NCI-H1105 (cell line): ENCODE results near the gene MRPS27.
"Not testable (repeated sequence)": the region's sequence is repeated elsewhere in the genome, so short reads cannot be mapped to it uniquely, and the experiment has no call there.

ENCODE experiments used
- DNase-seq: peaks from one replicate; lab custom pipeline; 2025; lab: John Stamatoyannopoulos, UW

Gene MRPS27

DNA sequence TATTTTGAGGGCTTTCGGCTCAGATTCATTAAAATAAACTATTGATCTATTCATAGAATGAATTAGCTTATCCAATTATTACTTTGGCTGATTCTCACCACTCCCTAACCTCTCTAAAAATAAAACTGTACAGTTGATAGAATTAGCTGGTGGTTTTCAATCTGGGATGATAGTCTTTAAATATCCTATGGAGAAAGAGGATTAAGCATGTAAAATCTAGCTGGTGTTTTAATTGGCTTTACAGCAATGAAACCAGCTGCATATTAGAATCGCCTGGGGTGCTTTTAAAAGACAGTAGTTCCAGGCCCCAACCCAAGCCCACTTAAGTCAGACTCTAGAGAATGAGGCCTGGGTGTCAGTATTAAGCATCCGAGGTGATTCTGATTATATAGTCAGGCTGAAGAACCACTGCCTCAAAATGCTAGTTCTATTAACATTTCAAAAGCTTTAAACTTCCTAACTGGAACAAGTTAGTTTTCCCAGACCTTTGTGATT, 117.7 kb downstream of the MRPS27 start:
- DNase-seq: no peak

DNA sequence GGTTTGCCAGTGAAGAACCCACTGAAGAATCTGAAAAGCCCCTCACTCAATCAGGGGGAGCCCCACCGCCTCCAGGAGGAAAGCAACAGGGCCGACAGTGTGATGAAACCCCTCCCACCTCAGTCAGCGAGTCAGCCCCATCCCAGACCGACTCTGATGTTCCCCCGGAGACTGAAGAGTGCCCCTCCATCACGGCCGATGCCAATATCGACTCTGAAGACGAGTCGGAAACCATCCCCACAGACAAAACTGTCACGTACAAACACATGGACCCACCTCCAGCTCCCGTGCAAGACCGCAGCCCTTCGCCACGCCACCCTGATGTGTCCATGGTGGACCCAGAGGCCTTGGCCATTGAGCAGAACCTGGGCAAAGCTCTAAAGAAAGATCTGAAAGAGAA, 120.4 kb downstream of the MRPS27 start:
- DNase-seq: no peak

GRCh38 chr5:72197393-72197792, 122.6 kb downstream of the MRPS27 start:
- no peak for DNase-seq

DNA sequence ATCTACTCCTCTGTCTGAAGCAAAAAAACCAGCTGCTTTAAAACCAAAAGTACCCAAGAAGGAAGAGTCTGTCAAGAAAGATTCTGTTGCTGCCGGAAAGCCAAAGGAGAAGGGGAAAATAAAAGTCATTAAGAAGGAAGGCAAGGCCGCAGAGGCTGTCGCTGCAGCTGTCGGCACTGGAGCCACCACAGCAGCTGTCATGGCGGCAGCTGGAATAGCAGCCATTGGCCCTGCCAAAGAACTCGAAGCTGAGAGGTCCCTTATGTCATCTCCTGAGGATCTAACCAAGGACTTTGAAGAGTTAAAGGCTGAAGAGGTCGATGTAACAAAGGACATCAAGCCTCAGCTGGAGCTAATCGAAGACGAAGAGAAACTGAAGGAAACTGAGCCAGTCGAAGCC, 124.5 kb downstream of the MRPS27 start:
- DNase-seq: no peak

DNA sequence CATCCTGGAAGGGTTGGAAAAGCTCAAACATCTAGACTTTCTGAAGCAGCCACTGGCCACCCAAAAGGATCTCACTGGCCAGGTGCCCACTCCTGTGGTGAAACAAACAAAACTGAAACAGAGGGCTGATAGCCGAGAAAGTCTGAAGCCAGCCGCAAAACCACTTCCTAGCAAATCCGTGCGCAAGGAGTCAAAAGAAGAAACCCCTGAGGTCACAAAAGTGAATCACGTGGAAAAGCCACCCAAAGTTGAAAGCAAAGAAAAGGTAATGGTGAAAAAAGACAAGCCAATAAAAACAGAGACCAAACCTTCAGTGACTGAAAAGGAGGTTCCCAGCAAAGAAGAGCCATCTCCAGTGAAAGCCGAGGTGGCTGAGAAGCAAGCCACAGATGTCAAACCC, 125.2 kb downstream of the MRPS27 start:
- no peak for DNase-seq

GRCh38 chr5:72191404-72191803, 128.6 kb downstream of the MRPS27 start:
- DNase-seq: no peak

DNA sequence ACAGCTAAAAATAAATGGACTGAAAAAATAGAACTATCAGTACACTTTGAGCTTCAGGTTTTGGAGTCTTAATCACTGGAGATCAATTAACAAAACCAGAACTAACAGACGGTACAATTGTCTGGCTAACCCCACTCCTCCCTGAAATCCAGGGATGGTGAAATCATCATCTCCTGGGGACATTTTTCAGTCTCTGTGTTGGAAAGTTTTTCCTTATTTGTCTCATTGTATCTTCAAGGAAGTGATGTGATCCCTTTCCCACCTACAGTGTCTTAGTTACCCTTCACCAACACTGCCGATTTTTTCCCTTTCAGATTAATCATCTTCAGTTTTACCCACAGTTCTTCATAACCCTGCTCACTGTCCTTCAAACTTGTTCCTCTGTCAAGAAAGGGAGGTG, 130.9 kb downstream of the MRPS27 start:
- no peak for DNase-seq

DNA sequence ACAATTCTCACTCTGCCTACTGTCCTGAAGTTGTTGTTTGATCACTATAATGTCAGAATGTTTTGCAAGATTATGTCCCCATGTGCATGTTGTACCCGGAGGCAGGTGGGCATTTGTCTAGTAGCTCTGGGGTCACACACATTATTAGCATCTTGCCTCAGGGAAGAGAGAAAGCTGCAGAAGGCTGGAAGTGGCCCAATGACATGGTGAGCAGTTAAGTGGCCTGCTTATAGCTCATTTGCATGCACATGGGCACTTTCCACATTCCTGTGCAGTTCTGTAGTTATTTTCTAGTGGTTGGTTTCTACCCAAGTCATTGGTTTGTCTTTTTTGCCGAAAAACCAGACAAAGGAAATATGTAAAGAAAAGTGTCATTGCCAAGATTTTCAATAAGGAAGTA, 131.9 kb downstream of the MRPS27 start:
- DNase-seq: no peak

DNA sequence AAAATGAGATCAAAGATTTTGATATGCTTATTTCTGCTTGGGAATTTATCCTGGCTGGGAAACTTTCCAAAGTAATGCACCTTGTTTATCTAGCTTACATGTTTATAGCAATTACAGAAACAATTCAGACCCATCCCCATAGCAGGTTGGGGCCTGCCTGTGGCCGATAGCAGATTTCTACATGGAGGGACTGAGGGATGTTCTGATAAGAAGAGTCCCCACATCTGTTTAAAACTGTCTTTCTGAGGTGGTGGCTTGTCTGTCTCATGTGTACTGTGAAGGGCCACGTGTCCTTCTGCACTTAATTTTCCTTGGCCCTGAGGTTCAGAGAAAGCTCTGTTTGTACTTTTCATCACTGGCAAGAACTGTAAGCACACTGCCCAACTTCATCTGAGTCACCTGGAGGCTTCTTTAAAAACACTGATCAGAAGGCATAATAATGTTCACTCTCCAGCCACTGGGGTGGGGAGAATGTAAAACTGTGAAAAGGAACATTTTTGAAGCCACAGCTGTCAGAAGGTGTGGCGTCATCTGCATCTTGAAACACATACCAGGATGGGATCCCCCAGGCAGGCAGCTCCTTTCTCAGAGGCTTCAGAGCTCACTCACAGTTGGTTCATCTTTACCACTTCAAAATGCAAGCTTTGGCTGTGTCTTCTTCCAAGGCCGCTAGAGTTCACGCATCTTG, 132.5 kb downstream of the MRPS27 start:
- no peak for DNase-seq

DNA sequence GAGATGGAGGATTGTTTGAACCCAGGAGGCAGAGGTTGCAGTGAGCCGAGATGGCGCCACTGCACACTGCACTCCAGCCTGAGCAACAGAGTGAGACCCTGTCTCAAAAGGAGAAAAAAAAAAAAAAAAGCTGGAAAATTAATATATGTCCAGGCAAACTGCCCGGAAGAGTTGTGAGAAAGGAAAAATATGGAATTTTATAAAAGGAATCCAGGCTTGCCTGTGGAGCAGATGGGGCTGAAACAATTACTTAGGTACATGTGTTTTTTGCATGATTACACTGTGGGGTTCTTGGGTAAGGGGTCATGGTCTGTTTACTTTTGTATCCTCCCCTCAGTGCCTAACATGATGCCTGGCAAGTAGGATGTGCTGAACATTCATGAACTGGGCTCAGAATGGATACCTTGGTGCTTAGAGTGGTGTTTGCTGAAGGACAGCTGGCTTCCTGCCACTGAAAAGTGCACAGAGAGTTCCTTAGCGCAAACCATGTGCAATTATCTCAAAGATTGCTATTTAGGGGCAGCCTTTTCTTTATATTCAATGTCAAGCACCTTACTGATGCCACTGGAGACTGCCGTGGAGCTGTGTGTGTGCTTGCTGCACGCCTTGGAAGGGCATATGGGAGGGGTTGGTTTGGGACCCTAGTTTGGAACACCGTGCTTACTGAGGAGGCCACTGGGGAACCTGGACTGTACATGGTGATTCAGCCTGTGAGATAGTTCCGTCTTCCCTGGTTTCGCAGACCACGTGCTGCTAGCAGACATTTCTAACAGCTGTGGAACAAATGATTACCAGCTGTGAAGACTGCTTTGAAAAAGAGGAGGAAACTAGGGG, 134.3 kb downstream of the MRPS27 start:
- DNase-seq: peak; percentile 21

DNA sequence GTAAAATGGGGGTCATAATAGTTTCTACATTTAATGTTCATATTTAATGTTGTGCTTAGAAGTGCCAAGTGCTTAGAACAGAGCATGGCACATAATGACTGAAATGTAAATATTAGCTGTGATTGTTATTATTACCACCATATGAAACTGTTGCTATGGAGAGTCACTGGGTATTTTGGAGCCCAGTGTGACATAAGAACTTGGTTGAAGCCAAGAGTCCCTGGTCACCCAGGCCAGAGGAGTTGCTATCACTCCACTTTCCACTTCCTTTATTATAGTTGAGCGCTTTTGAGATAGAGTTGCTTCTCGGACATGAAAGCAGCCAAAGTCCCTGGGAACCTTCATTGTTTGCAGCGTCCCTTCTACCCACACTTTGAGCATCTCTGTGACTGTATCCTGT, 135.6 kb downstream of the MRPS27 start:
- DNase-seq: no peak

DNA sequence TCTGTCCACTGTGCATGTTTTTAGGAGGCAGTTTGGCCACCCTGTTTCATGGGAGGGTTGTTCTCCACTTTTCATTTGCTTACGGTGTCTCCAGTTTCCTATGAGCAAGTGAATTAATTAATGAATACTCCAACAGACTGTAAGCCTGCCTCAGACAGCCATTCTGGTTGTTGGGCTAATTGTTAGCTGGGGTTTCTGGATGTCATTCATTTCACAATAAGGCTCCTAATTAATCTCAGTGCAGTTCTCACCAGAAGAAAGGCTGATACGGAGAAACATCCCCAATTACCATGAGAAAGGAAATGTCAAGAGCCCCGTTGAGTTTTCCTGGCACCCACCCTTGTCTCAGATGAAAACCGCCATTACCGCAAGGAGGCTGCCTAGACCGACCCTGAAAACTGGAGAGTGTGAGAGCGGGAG, 136.9 kb downstream of the MRPS27 start:
- DNase-seq: no peak

DNA sequence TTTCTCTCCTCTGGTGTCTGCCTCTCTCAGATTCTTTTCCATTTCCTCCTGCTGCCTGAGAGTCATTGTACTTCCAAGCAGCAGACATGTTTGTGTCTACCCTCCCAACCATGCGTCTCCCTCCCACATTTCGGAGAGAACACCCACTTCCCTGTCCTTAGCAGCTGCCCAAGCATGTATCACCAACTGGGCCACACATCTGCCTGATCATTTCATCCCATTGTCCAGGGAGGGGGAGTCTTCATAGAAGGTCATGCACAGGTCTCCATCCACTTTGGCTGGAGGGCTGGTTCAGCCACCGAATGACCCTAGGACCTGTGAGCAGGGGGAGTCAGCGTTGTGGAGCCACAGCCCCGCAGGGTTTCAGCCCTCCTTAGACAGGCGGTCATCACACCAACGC, 137.4 kb downstream of the MRPS27 start:
- no peak for DNase-seq

GRCh38 chr5:72180925-72181324, 139.1 kb downstream of the MRPS27 start:
- no peak for DNase-seq

DNA sequence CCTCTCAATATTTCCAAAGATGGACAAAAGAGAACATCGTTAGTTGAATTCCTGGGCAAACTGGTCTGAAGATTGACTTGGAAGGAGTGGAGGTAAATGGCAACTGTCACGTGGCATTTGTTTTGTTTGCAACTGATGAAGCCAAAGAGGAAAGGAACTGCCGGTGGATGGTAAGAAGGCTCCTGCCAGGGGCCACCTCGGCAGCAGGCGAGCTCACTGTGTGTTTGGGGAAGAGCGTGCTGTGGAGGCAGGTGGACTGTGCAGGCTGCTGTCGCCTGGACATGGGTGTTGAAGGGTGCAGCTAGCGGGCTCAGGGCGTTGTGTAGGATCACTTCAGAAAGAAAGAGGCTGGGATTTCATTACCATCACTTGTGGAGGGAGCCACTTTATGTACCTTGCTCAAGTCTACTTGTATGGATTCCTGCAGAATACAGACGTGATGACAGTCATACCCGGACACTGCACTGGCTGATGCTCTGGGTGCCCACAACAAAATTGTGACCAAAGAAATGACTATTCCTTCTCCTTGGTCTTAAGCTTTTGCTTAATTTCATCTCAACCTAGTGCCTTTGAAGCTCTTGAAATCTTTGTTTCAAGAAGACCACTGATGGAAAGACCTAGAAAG, 140.1 kb downstream of the MRPS27 start:
- DNase-seq: no peak

DNA sequence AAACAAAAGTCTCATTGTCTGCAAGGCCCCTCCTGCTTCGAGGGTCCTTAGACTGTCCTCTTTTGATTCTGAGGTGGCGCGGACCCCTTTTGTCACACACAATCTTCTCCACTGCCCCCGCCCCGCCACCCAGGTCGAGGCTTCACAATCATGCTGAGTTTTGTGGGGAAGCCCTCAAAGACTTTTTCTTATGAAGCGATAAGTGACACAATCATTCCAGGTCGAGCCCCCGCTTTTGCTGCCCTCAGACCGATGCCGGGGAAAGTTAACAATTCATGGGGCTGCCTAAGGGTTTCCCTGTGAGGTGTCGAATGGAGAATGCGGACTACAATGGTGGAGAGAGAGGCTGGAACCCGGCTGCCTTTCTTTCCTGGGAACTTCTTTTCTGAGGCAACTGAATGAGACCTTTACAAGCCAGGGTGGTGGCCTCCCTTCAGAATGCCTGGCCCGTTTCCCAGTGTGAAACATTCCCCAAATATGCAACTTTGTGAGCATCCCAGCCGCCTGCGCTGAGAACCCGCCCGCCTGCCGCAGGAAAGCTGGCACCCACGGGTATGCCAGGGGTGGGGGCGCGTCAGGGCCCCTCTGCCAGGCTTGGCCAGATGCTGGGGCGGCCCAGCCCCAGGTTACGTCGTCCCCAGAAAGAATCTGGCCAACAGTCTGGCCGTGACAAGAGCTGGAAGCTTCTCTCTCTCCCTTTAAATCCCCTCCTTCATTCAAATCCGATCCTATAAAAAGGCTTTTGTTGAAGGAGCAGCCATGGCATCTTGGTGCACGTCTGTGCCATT, 140.8 kb downstream of the MRPS27 start:
- DNase-seq: no peak

DNA sequence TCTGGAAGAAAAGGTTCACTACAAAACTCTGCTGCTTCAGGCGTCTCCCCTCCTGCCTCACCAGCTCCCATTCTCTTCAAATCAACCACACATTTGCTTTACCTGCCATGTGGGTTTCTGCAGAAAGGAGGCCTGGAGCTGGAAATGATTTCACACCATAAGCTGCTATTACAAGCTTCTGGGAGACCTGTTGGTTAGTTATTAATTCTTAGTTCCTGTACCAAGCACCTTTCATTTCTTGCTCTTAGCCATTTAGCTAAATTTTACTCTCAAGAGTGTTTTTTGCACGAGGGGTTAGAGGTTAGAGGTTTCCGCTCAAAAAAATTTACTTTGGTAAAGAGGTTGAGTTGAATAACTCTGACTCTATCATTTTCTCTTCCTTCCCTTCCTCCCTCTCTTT, 142.5 kb downstream of the MRPS27 start:
- no peak for DNase-seq

DNA sequence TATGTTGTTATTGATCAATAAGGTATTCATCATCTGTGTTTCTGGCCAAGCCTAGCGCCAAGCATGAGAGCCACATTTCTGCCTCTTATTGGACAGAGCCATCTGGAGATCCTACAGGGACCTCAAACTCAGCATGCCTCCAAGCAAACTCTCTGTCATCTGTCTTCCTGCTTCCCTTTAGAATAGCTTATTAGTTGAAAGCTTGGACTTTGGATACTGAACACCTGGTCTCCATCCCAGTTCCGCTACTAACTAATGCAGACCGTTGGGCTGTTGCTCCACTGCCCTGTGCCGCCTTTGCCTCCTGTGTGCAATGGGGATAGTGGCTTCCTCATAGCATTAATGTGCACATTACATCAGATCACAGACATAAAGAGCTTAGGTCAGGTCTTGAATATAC, 147.3 kb downstream of the MRPS27 start:
- DNase-seq: no peak

DNA sequence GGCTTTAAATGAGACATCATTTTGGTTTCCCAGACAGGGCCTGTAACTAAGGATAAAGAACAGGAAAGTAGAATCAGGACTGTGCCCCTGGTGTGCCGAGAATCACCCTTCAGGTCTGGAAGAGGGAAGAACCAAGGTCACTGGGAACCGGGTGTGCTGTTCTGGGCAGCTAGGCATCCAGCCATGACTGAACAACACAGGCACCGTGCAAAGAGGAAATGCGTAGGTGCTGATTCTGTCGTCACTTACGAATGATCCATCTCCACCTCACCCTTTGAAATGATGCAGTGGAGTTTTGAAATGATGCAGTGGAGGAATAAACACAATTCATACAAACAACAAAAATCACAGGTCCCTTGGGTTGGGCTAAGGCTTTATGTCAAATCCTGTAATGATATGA, 148.4 kb downstream of the MRPS27 start:
- DNase-seq: no peak

DNA sequence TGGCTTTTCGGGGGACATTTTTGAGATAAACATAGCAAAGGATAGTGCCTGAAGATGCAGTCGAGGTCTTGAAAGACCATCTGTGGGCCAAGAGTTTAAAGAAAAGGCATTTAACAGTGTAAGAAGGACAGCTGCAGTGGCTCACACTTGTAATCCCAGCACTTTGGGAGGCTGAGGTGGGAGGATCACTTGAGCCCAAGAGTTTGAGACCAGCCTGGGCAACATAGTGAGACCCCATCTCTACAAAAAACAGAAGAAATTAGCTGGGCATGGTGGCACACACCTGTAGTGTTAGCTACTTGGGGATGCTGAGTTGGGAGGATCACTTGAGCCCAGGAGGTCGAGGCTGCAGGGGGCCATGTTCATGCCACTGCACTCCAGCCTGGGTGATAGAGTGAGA, 148.9 kb downstream of the MRPS27 start:
- not testable (repeated sequence) for DNase-seq

- DNase-seq: no peak
These were observed 149.9 kb downstream of the MRPS27 start for GRCh38 chr5:72170101-72170500.
